Non-pigmented ciliary epithelial cell (primary cell): ENCODE data around the gene BBS12.

ENCODE experiments used
- DNase-seq: peaks from one replicate; pipeline ENCODE4 v3.0.0-alpha.2; 2010; ENCODE audit warnings: low read depth

BBS12 gene

GRCh38 chr4:122732329-122733026 lies at the start of gene BBS12:
BBS12 (plus strand) TSS chr4:122732704; CDS start chr4:122741893, 9,189 bp downstream.
- peak; percentile 98 for DNase-seq

GRCh38 chr4:122686691-122687090 lies 45.8 kb upstream of the BBS12 start:
- no peak for DNase-seq

- DNase-seq = no peak
These were observed 44.9 kb upstream of the BBS12 start for GRCh38 chr4:122687531-122688061.

GRCh38 chr4:122688529-122689140 lies 43.9 kb upstream of the BBS12 start:
- no peak for DNase-seq

- no peak for DNase-seq
These were observed 42.5 kb upstream of the BBS12 start for GRCh38 chr4:122689972-122690371.

GRCh38 chr4:122691988-122692387 lies 40.5 kb upstream of the BBS12 start:
- no peak for DNase-seq

- DNase-seq = no peak
These were observed 39.6 kb upstream of the BBS12 start for GRCh38 chr4:122692641-122693520.

- no peak for DNase-seq
These were observed 37.3 kb upstream of the BBS12 start for GRCh38 chr4:122695226-122695625.

GRCh38 chr4:122700178-122700725 lies 32.3 kb upstream of the BBS12 start:
- DNase-seq = peak; percentile 45

GRCh38 chr4:122701061-122701460 lies 31.4 kb upstream of the BBS12 start:
- no peak for DNase-seq

- DNase-seq = no peak
These were observed 30.5 kb upstream of the BBS12 start for GRCh38 chr4:122701965-122702364.

- DNase-seq = no peak
These were observed 29.6 kb upstream of the BBS12 start for GRCh38 chr4:122702939-122703338.

- DNase-seq = no peak
These were observed 28.6 kb upstream of the BBS12 start for GRCh38 chr4:122703868-122704267.

- DNase-seq = no peak
These were observed 27.5 kb upstream of the BBS12 start for GRCh38 chr4:122705009-122705408.

GRCh38 chr4:122705547-122706117 lies 26.9 kb upstream of the BBS12 start:
- DNase-seq = no peak

- no peak for DNase-seq
These were observed 26.0 kb upstream of the BBS12 start for GRCh38 chr4:122706511-122706910.

GRCh38 chr4:122707497-122707896 lies 25.0 kb upstream of the BBS12 start:
- no peak for DNase-seq

- DNase-seq = no peak
These were observed 23.3 kb upstream of the BBS12 start for GRCh38 chr4:122709236-122709635.

- DNase-seq = no peak
These were observed 21.8 kb upstream of the BBS12 start for GRCh38 chr4:122710434-122711308.

- no peak for DNase-seq
These were observed 20.6 kb upstream of the BBS12 start for GRCh38 chr4:122711919-122712318.

GRCh38 chr4:122712782-122713181 lies 19.7 kb upstream of the BBS12 start:
- no peak for DNase-seq
